ENCODE measurements around the gene CLINT1.
"Not testable (repeated sequence)": the region's sequence is repeated elsewhere in the genome, so short reads cannot be mapped to it uniquely, and the experiment has no call there.

Gene CLINT1

GRCh38 chr5:157860898-157861890, 2.2 kb upstream of the CLINT1 start:
- no peak for DNase-seq

GRCh38 chr5:157859227-157859575, 256 bp upstream of the CLINT1 start:
- DNase-seq: no peak

GRCh38 chr5:157857816-157858526, 974 bp downstream of the CLINT1 start:
- DNase-seq: no peak

GRCh38 chr5:157855404-157855994, 3.4 kb downstream of the CLINT1 start:
- no peak for DNase-seq

- not testable (repeated sequence) for DNase-seq
These were observed 5.6 kb downstream of the CLINT1 start for GRCh38 chr5:157853365-157853764.

- DNase-seq: no peak
These were observed 12.9 kb downstream of the CLINT1 start for GRCh38 chr5:157845914-157846598.

GRCh38 chr5:157842787-157843186, 16.2 kb downstream of the CLINT1 start:
- DNase-seq: no peak

GRCh38 chr5:157842185-157842584, 16.8 kb downstream of the CLINT1 start:
- DNase-seq: no peak

GRCh38 chr5:157839157-157839795, 19.7 kb downstream of the CLINT1 start:
- no peak for DNase-seq

GRCh38 chr5:157836121-157836753, 22.7 kb downstream of the CLINT1 start:
- DNase-seq: no peak

- DNase-seq: no peak
These were observed 23.9 kb downstream of the CLINT1 start for GRCh38 chr5:157835041-157835440.

- no peak for DNase-seq
These were observed 29.9 kb downstream of the CLINT1 start for GRCh38 chr5:157828944-157829639.

GRCh38 chr5:157828105-157828943, 30.6 kb downstream of the CLINT1 start:
- DNase-seq: no peak

GRCh38 chr5:157827423-157827822, 31.5 kb downstream of the CLINT1 start:
- DNase-seq: no peak

GRCh38 chr5:157823655-157824054, 35.3 kb downstream of the CLINT1 start:
- DNase-seq: no peak

- no peak for DNase-seq
These were observed 36.9 kb downstream of the CLINT1 start for GRCh38 chr5:157821822-157822622.

GRCh38 chr5:157821405-157821804, 37.5 kb downstream of the CLINT1 start:
- DNase-seq: no peak

GRCh38 chr5:157820593-157821252, 38.2 kb downstream of the CLINT1 start:
- DNase-seq: peak; percentile 41
